Measurements from ENCODE around the gene FAM168B. TPM values are rescaled to one million over a fixed set of nuclear protein-coding genes. Genes with fewer than 3 reads are reported as not detected.

FAM168B gene
- total and polyA plus RNA-seq, 10 of the 15 experiments (the other 5 are each of a cell fraction or from before 2014, with no cell fraction given) = 3.5 to 77.3 (median 45.9) TPM

DNA sequence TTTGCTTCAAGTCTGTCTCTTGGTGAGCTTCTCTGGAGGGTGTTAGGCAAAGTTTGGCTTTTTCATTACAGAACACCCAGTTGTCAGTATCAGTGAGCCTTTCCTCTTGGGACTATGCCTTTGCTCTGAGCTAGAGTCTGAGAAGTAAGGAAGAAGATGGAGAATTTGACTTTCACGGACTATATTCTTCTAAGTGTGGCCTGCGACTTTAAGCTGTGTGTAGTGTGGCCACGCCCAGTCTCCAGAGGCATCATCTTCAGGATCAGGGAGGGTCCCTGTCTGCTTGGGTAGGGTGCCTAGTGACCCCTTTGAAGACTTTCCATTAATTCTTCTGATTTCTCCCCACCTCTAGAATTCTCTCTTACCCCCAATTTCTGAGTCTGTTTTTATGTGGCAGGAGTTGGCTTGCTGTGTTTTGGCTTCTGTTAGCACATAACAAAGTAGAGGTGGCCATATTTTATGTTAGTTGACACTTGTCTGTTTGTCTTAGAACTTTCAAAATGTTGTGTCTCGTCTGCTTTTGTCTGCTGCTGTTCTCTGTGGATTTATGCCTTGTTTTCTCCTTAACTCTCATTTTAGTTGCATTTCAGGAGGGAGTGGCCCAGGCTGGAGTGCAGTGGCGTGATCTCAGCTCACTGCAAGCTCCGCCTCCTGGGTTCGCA, 20.4 kb upstream of the FAM168B start (continued):
- TF ChIP-seq CUX1 (IDR thresholded peaks at IDR 0.05; ENCODE audit: insufficient replicate concordance, low read depth, low read length) (no peak), TBL1XR1 (IDR thresholded peaks at IDR 0.05; ENCODE audit: low read depth, low read length) (no peak), IKZF2 (IDR thresholded peaks at IDR 0.05) (no peak), ZNF217 (IDR thresholded peaks at IDR 0.05) (no peak), MXI1 (IDR thresholded peaks at IDR 0.05; ENCODE audit: low read depth, low read length) (no peak)

DNA sequence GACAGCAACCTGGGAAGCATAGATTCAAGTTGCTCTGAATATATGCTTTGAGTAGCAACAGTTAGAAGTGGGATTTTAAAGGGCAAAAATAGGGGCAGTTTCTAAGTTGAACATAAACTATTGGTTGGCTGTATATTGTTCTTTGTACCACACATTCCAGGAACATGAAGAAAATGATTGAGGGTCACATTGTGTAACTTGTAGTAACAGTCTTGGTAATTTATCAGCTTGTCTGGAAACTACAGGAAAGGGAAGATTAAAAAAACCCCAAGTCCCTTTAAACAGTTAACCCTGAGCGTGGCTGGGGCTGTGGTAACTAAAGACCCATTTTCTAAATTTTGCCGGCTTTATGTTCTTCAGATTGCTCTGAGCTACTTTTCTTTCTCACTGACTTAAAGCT, 19.3 kb upstream of the FAM168B start:
- in situ Hi-C loops (cut with MboI) (no loop called here), intact Hi-C loops (cut with micrococcal nuclease; ENCODE audit: unreplicated experiment) (no loop called here)
- Histone ChIP-seq H3K36me3 (ENCODE audit: control insufficient read depth in 2 of 2, insufficient read depth in 2 of 2, low read length in 1 of 2) (peaks cover 2 to 6% of the 10 kb centered on the region in 2 experiments), H3K27me3 (replicated peaks in 1 of 2; ENCODE audit: control insufficient read depth in 2 of 2, insufficient read depth in 2 of 2, low read length in 1 of 2) (no peaks in the 10 kb centered on the region), H3K4me2 (ENCODE audit: control insufficient read depth, insufficient read depth) (no peak overlapping the region), H3K9me3 (replicated peaks; ENCODE audit: control insufficient read depth, insufficient read depth, low read length) (peaks cover 21% of the 10 kb centered on the region), H3K79me2 (ENCODE audit: control insufficient read depth, insufficient read depth, low read length) (peaks cover 77% of the 10 kb centered on the region), H3K4me1 (ENCODE audit: control insufficient read depth, insufficient read depth, low read length) (no peaks in the 10 kb centered on the region), H4K20me1 (ENCODE audit: control insufficient read depth, insufficient read depth) (no peaks in the 10 kb centered on the region), H3K4me3 (no peak overlapping the region), H2AFZ (ENCODE audit: control insufficient read depth, low read depth, low read length) (no peak overlapping the region), H3K9ac (ENCODE audit: control insufficient read depth, insufficient read depth, low read length) (no peak overlapping the region), H3K27ac (ENCODE audit: control insufficient read depth, insufficient read depth) (no peak overlapping the region)
- SMC1A ChIA-PET (ENCODE audit: uncharacterized antibody, unreplicated experiment) = interaction anchor here (1.4 kb wide), 2 partner anchors 15 to 19 kb away, joined by 4 read pairs; partner anchors contain the start of gene FAM168B
- no peak for TF ChIP-seq NR2C1 (IDR thresholded peaks at IDR 0.05)
- TF ChIP-seq RCOR1 (conservative IDR thresholded peaks at IDR 0.05; ENCODE audit: low read depth, low read length) = no peak
- no peak for TF ChIP-seq MEF2B (IDR thresholded peaks at IDR 0.05; ENCODE audit: partially characterized antibody, poor library complexity, severe bottlenecking)
- POLR2A ChIA-PET = interaction anchor here (0.5 to 1.7 kb wide), 4 partner anchors 10 to 123 kb away, joined by 3 to 4 read pairs (median 4); no protein-coding TSS in a partner anchor
- BruUV-seq (replicated peaks) = TSS peak; percentile 3
- DNase-seq (ENCODE audit: low read depth, low spot score) = no peak
- RAD21 ChIA-PET (ENCODE audit: unreplicated experiment) = no interaction called here
- CTCF ChIA-PET = interaction anchor here (0.7 to 1.0 kb wide), 4 partner anchors 9 to 301 kb away, joined by 3 read pairs; no protein-coding TSS in a partner anchor
- no peak for FAIRE-seq
- 62% methylated on average over 2 of the region's 2 CpGs for WGBS (ENCODE audit: insufficient coverage, insufficient replicate concordance, low lambda C conversion rate, missing lambda C conversion rate)
- no peak for ATAC-seq
